ENCODE data around the gene TM7SF2. TPM values are rescaled to one million over a fixed set of nuclear protein-coding genes. Genes with fewer than 3 reads are reported as not detected.

Gene TM7SF2
- total RNA-seq, 1 experiment from 2014 or later = 63.8 TPM

GRCh38 chr11:65129649-65130441 lies 18.2 kb downstream of the TM7SF2 start:
- H3K36me3 Mint-ChIP-seq = peaks cover 37% of the 10 kb centered on the region
- H3K4me1 Mint-ChIP-seq = peaks cover 12% of the 10 kb centered on the region
- ChIA-PET POLR2A (no interaction called here), CTCF (interaction anchor here (0.9 to 3.1 kb wide), 8 partner anchors 8 to 186 kb away, joined by 3 to 13 read pairs (median 4); partner anchors contain the start of genes CAPN1, FAU, MRPL49 and TM7SF2)
- no peak overlapping the region for H3K27ac Mint-ChIP-seq
- no peak for DNase-seq (ENCODE audit: low spot score)
- H3K27me3 Mint-ChIP-seq (ENCODE audit: low read depth) = no peaks in the 10 kb centered on the region
- no peak overlapping the region for H3K4me3 Mint-ChIP-seq
- H3K9me3 Mint-ChIP-seq = no peaks in the 10 kb centered on the region
- TF ChIP-seq SOX15 (CRISPR knock-in tag; IDR thresholded peaks at IDR 0.05) (no peak), CDX4 (CRISPR knock-in tag; IDR thresholded peaks at IDR 0.05; ENCODE audit: borderline replicate concordance) (no peak), CREM (CRISPR knock-in tag; IDR thresholded peaks at IDR 0.05) (no peak), IRF2 (CRISPR knock-in tag; IDR thresholded peaks at IDR 0.05; ENCODE audit: borderline replicate concordance, low read depth) (no peak), AR (CRISPR knock-in tag; IDR thresholded peaks at IDR 0.05) (no peak), ZNF423 (CRISPR knock-in tag; IDR thresholded peaks at IDR 0.05) (no peak), ERG (CRISPR knock-in tag; IDR thresholded peaks at IDR 0.05) (no peak), ZNF263 (CRISPR knock-in tag; IDR thresholded peaks at IDR 0.05; ENCODE audit: low read depth) (no peak), ZNF219 (CRISPR knock-in tag; IDR thresholded peaks at IDR 0.05; ENCODE audit: borderline replicate concordance) (no peak), TEAD4 (CRISPR knock-in tag; IDR thresholded peaks at IDR 0.05) (no peak), ZNF532 (CRISPR knock-in tag; IDR thresholded peaks at IDR 0.05; ENCODE audit: borderline replicate concordance) (no peak), JUN (CRISPR knock-in tag; IDR thresholded peaks at IDR 0.05) (no peak)
- no peak for ATAC-seq

GRCh38 chr11:65130631-65131416 lies 19.2 kb downstream of the TM7SF2 start:
- Mint-ChIP-seq H3K27ac (no peak overlapping the region), H3K36me3 (peaks cover 27% of the 10 kb centered on the region), H3K4me1 (peaks cover 13% of the 10 kb centered on the region), H3K9me3 (no peaks in the 10 kb centered on the region), H3K4me3 (no peak overlapping the region), H3K27me3 (ENCODE audit: low read depth) (no peaks in the 10 kb centered on the region)
- ATAC-seq (no peak), DNase-seq (ENCODE audit: low spot score) (no peak)
- POLR2A ChIA-PET = interaction anchor here (0.5 to 1.8 kb wide), 2 partner anchors 9 to 131 kb away, joined by 6 to 7 read pairs; partner anchors contain the start of genes FAU and MRPL49
- CTCF ChIA-PET = interaction anchor here (1.2 to 3.1 kb wide), 7 partner anchors 9 to 185 kb away, joined by 3 to 13 read pairs (median 4); partner anchors contain the start of genes CAPN1, FAU, MRPL49 and TM7SF2
- TF ChIP-seq ZNF425 (CRISPR knock-in tag; conservative IDR thresholded peaks at IDR 0.05) (no peak), NR3C1 (CRISPR knock-in tag; conservative IDR thresholded peaks at IDR 0.05; ENCODE audit: low read depth) (no peak), ZNF416 (CRISPR knock-in tag; IDR thresholded peaks at IDR 0.05) (no peak), FOXP1 (CRISPR knock-in tag; IDR thresholded peaks at IDR 0.05; ENCODE audit: borderline replicate concordance) (no peak), CREM (CRISPR knock-in tag; IDR thresholded peaks at IDR 0.05) (no peak), FOXK1 (CRISPR knock-in tag; IDR thresholded peaks at IDR 0.05) (no peak), ATF1 (CRISPR knock-in tag; IDR thresholded peaks at IDR 0.05) (no peak), ZNF512 (CRISPR knock-in tag; IDR thresholded peaks at IDR 0.05; ENCODE audit: borderline replicate concordance) (no peak)
